OCI-LY3 (cell line): Measurements from ENCODE around the gene SLCO4A1.

Experiments
- H2AFZ ChIP-seq: fragments of 200-600, 300-600 bp; shearing (Covaris generic); 2 replicates; pipeline ENCODE4 v1.6.0; 2014; ENCODE audit warnings: antibody characterized with exemption, low read depth, low read length
- H3K27ac ChIP-seq: fragments of 200-600, 300-600 bp; sonication (generic); 2 replicates; pipeline ENCODE4 v1.5.1; 2014; ENCODE audit warnings: mild to moderate bottlenecking, low read length, moderate library complexity, mixed read lengths
- H3K27me3 ChIP-seq: fragments of 200-600, 300-600 bp; sonication (generic); 2 replicates; pipeline ENCODE4 v1.6.1; 2014; ENCODE audit warnings: low read depth, low read length, mixed read lengths
- H3K36me3 ChIP-seq: fragments of 200-600, 300-600 bp; sonication (generic); replicated peaks from 2 replicates; pipeline ENCODE3; 2014; ENCODE audit warnings: low read depth, low read length, mixed read lengths
- H3K4me1 ChIP-seq: fragments of 300-600, 200-600 bp; sonication (generic); 2 replicates; pipeline ENCODE4 v1.6.1; 2014; ENCODE audit warnings: low read length, mixed read lengths
- H3K4me2 ChIP-seq: fragments of 200-600, 300-600 bp; sonication (generic); 2 replicates; pipeline ENCODE4 v1.6.1; 2014; ENCODE audit warnings: low read length, mixed read lengths
- H3K4me3 ChIP-seq: fragments of 300-600, 200-600 bp; sonication (generic); 2 replicates; pipeline ENCODE4 v1.5.1; 2014; ENCODE audit warnings: antibody characterized with exemption, mild to moderate bottlenecking, low read length, moderate library complexity
- H3K79me2 ChIP-seq: fragments of 300-600, 200-600 bp; shearing (Covaris generic); 2 replicates; pipeline ENCODE4 v1.6.1; 2014; ENCODE audit warnings: mild to moderate bottlenecking, low read length, mixed read lengths
- H3K9ac ChIP-seq: fragments of 300-600, 200-600 bp; shearing (Covaris generic); 2 replicates; pipeline ENCODE4 v1.6.0; 2014; ENCODE audit warnings: mild to moderate bottlenecking, low read length, moderate library complexity
- H3K9me3 ChIP-seq: fragments of 200-600, 300-600 bp; shearing (Covaris generic); 2 replicates; pipeline ENCODE4 v1.6.1; 2014; ENCODE audit warnings: low read length, mixed read lengths; ENCODE audit not compliant: insufficient read depth
- H4K20me1 ChIP-seq: fragments of 200-600, 300-600 bp; sonication (generic); 2 replicates; pipeline ENCODE4 v1.6.1; 2016; ENCODE audit warnings: low read length, mixed read lengths; ENCODE audit not compliant: insufficient read depth
- EZH2phosphoT487 ChIP-seq: fragments of 200-600 bp; shearing (Covaris generic); IDR thresholded peaks from 2 replicates; pipeline ENCODE4 v1.6.1; 2018; ENCODE audit warnings: antibody characterized with exemption, mixed run types, low read depth
- TF ChIP-seq, protein P1 (sequence below): fragments of 200-600, 300-600 bp; sonication (generic); IDR thresholded peaks from 2 replicates; pipeline ENCODE4 v1.5.1; 2014; ENCODE audit warnings: antibody characterized with exemption, low read length, low read depth

Gene SLCO4A1

GRCh38 chr20:62700261-62700930 lies 58.1 kb downstream of the SLCO4A1 start:
- H4K20me1 ChIP-seq, result no peaks in the 10 kb centered on the region

DNA sequence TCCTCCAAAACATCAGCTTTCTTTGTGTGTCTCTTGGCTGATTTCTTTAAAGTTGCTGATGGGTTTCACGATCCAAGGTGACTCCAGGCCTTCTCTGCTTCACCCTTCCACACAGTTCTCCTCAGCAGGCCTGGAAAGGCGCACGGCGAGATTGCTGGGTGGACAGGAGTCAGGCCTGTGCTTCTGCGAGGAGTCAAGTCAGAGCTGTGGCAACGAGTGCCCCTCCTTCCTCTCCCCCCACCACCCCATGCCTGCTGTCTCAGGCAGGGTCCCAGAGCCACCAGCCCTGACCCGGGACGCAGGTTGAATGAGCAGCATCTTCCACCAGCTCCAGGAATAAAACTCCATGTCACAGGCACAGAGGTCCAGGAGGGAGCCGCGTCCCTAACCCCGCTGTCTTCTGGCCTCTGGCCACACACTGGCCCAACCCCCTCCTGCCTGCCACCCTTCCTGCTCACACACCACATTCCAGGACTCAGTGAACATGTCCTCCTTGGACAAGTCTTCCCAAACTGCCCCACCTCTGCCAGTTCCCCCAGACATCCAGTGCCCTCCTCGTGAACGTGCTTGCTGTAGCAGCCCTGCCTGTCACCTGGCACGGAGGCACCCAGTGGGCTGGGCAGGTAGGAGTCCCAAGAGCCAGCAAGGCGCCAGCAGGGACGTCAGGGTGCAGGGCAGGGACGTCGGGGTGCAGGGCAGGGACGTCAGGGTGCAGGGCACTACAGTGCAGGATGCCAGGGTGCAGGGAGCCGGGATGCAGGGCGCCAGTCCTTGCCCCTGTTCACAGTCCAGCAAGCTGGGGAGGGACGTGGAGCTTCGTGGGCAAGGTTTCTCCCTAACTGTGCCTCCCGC lies 59.1 kb downstream of the SLCO4A1 start:
- Histone ChIP-seq H4K20me1 (no peaks in the 10 kb centered on the region), H3K9me3 (no peaks in the 10 kb centered on the region), H3K79me2 (no peaks in the 10 kb centered on the region), H3K4me3 (no peak overlapping the region), H3K36me3 (no peaks in the 10 kb centered on the region), H3K9ac (no peak overlapping the region), H3K27me3 (peaks cover 27% of the 10 kb centered on the region), H3K4me1 (no peaks in the 10 kb centered on the region), H2AFZ (no peak overlapping the region), H3K27ac (no peak overlapping the region), H3K4me2 (no peak overlapping the region)
- TF ChIP-seq, protein P1, sequence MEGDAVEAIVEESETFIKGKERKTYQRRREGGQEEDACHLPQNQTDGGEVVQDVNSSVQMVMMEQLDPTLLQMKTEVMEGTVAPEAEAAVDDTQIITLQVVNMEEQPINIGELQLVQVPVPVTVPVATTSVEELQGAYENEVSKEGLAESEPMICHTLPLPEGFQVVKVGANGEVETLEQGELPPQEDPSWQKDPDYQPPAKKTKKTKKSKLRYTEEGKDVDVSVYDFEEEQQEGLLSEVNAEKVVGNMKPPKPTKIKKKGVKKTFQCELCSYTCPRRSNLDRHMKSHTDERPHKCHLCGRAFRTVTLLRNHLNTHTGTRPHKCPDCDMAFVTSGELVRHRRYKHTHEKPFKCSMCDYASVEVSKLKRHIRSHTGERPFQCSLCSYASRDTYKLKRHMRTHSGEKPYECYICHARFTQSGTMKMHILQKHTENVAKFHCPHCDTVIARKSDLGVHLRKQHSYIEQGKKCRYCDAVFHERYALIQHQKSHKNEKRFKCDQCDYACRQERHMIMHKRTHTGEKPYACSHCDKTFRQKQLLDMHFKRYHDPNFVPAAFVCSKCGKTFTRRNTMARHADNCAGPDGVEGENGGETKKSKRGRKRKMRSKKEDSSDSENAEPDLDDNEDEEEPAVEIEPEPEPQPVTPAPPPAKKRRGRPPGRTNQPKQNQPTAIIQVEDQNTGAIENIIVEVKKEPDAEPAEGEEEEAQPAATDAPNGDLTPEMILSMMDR, result no peak
- no peak for TF ChIP-seq EZH2phosphoT487

More at GRCh38 chr20:62700261-62700930, 58.1 kb downstream of the SLCO4A1 start:
- Histone ChIP-seq H3K4me1 (no peaks in the 10 kb centered on the region), H3K79me2 (no peaks in the 10 kb centered on the region), H3K9ac (no peak overlapping the region), H3K9me3 (no peaks in the 10 kb centered on the region), H3K27ac (no peak overlapping the region), H3K4me2 (no peak overlapping the region), H3K27me3 (peaks cover 27% of the 10 kb centered on the region), H2AFZ (no peak overlapping the region), H3K4me3 (no peak overlapping the region), H3K36me3 (no peaks in the 10 kb centered on the region)
- TF ChIP-seq, protein P1, result no peak
- TF ChIP-seq EZH2phosphoT487, result no peak

- Histone ChIP-seq H3K9me3 (no peaks in the 10 kb centered on the region), H4K20me1 (no peaks in the 10 kb centered on the region), H3K4me3 (no peak overlapping the region), H3K4me2 (no peak overlapping the region), H3K27ac (no peak overlapping the region), H3K79me2 (no peaks in the 10 kb centered on the region), H3K36me3 (no peaks in the 10 kb centered on the region), H3K27me3 (peaks cover 27% of the 10 kb centered on the region), H2AFZ (no peak overlapping the region), H3K4me1 (no peaks in the 10 kb centered on the region), H3K9ac (no peak overlapping the region)
- TF ChIP-seq EZH2phosphoT487, result no peak
- TF ChIP-seq, protein P1, result no peak
Measured at GRCh38 chr20:62702013-62702300, 59.7 kb downstream of the SLCO4A1 start.

GRCh38 chr20:62702895-62703852 lies 60.9 kb downstream of the SLCO4A1 start:
- no peak overlapping the region for H2AFZ ChIP-seq

More at GRCh38 chr20:62702895-62703852, 60.9 kb downstream of the SLCO4A1 start:
- no peaks in the 10 kb centered on the region for H4K20me1 ChIP-seq
- no peak for TF ChIP-seq EZH2phosphoT487
- TF ChIP-seq, protein P1, result no peak
- H3K4me1 ChIP-seq, result no peaks in the 10 kb centered on the region
- no peaks in the 10 kb centered on the region for H3K36me3 ChIP-seq
- peaks cover 27% of the 10 kb centered on the region for H3K27me3 ChIP-seq
- H3K27ac ChIP-seq, result no peak overlapping the region
- no peak overlapping the region for H3K9ac ChIP-seq
- H3K4me3 ChIP-seq, result no peak overlapping the region
- no peaks in the 10 kb centered on the region for H3K79me2 ChIP-seq
- no peaks in the 10 kb centered on the region for H3K9me3 ChIP-seq
- no peak overlapping the region for H3K4me2 ChIP-seq
